Smooth muscle cell (in vitro differentiated cells): ENCODE measurements around the gene ASXL1. TPM values are rescaled to one million over a fixed set of nuclear protein-coding genes. Genes with fewer than 3 reads are reported as not detected.

Experiments
- DNase-seq: peaks from one replicate; lab custom pipeline; 2025; ENCODE audit not compliant: unreplicated experiment; lab: John Stamatoyannopoulos, UW
- H2AFZ ChIP-seq: fragments of 200-600 bp; sonication (generic); 2 replicates; pipeline ENCODE4 v1.6.0; 2016; ENCODE audit warnings: antibody characterized with exemption, low read depth, mild to moderate bottlenecking
- H3F3A ChIP-seq: fragments of 200-600 bp; sonication (generic); 2 replicates; pipeline ENCODE4 v1.6.0; 2017; ENCODE audit warnings: antibody characterized with exemption, low read depth
- H3K27ac ChIP-seq: fragments of 200-600 bp; sonication (generic); 2 replicates; pipeline ENCODE4 v1.5.1; 2016; ENCODE audit warnings: low read depth, mild to moderate bottlenecking
- H3K27me3 ChIP-seq: fragments of 200-600 bp; sonication (generic); 2 replicates; pipeline ENCODE4 v1.6.1; 2016; ENCODE audit warnings: low read depth, mild to moderate bottlenecking
- H3K36me3 ChIP-seq: fragments of 200-600 bp; sonication (generic); 2 replicates; pipeline ENCODE4 v1.5.1; 2016; ENCODE audit warnings: low read depth
- H3K4me1 ChIP-seq: fragments of 200-600 bp; sonication (generic); 2 replicates; pipeline ENCODE4 v1.5.1; 2016; ENCODE audit warnings: low read depth
- H3K4me2 ChIP-seq: fragments of 200-600 bp; sonication (generic); 2 replicates; pipeline ENCODE4 v1.6.0; 2016; ENCODE audit warnings: mild to moderate bottlenecking
- H3K4me3 ChIP-seq: fragments of 200-600 bp; sonication (generic); 2 replicates; pipeline ENCODE4 v1.5.1; 2016; ENCODE audit warnings: mild to moderate bottlenecking
- H3K79me2 ChIP-seq: fragments of 200-600 bp; sonication (generic); 2 replicates; pipeline ENCODE4 v1.6.0; 2016; ENCODE audit warnings: low read depth, mild to moderate bottlenecking
- H3K9ac ChIP-seq: fragments of 200-600 bp; sonication (generic); 2 replicates; pipeline ENCODE4 v1.6.0; 2016; ENCODE audit warnings: low read depth
- H3K9me3 ChIP-seq: fragments of 200-600 bp; sonication (generic); replicated peaks from 2 replicates; pipeline ENCODE4 v1.5.1; 2016; ENCODE audit warnings: low read depth
- H4K20me1 ChIP-seq: fragments of 200-600 bp; sonication (generic); 2 replicates; pipeline ENCODE4 v1.6.0; 2016; ENCODE audit warnings: low read depth
- WGBS: methylation state at CpG from one replicate; pipeline ENCODE4 v1.1.7; 2016; ENCODE audit warnings: low lambda C conversion rate; 5-methylcytosine and 5-hydroxymethylcytosine counted together
- polyA plus RNA-seq: library from polyadenylated mRNA; unstranded; fragments of >200 nt; fragmentation: Nextera tagmentation; extraction: Ambion mirVana; gene quantifications from 2 replicates; pipeline ENCODE4 v1.2.1, GENCODE V29; 2016
- total RNA-seq: library from RNA; depleted of rRNA; stranded (reverse); fragments of >200 nt; gene quantifications from 2 replicates; pipeline ENCODE4 v1.2.3, GENCODE V29; 2014
- TF ChIP-seq, protein P1 (sequence below): fragments of 200-600 bp; sonication (generic); IDR thresholded peaks from 2 replicates; pipeline ENCODE4 v1.5.1; 2017; ENCODE audit warnings: borderline replicate concordance, mild to moderate bottlenecking, antibody characterized with exemption; ENCODE audit not compliant: insufficient read depth, poor library complexity, severe bottlenecking

The ASXL1 gene
- total and polyA plus RNA-seq, 2 experiments from 2014 or later = 46.5 to 62.1 TPM

GRCh38 chr20:32329817-32330554, 28.1 kb upstream of the ASXL1 start:
- 92% methylated on average over 7 of the region's 7 CpGs for WGBS
- DNase-seq = no peak
- Histone ChIP-seq H3K27ac (no peak overlapping the region), H2AFZ (no peak overlapping the region), H3K4me1 (no peaks in the 10 kb centered on the region), H3F3A (peaks cover 23% of the 10 kb centered on the region), H3K36me3 (peaks cover 8% of the 10 kb centered on the region), H3K79me2 (no peaks in the 10 kb centered on the region), H3K9ac (no peak overlapping the region), H3K4me2 (no peak overlapping the region), H4K20me1 (peaks cover 5% of the 10 kb centered on the region), H3K27me3 (no peaks in the 10 kb centered on the region), H3K9me3 (no peaks in the 10 kb centered on the region), H3K4me3 (no peak overlapping the region)
- TF ChIP-seq, protein P1, sequence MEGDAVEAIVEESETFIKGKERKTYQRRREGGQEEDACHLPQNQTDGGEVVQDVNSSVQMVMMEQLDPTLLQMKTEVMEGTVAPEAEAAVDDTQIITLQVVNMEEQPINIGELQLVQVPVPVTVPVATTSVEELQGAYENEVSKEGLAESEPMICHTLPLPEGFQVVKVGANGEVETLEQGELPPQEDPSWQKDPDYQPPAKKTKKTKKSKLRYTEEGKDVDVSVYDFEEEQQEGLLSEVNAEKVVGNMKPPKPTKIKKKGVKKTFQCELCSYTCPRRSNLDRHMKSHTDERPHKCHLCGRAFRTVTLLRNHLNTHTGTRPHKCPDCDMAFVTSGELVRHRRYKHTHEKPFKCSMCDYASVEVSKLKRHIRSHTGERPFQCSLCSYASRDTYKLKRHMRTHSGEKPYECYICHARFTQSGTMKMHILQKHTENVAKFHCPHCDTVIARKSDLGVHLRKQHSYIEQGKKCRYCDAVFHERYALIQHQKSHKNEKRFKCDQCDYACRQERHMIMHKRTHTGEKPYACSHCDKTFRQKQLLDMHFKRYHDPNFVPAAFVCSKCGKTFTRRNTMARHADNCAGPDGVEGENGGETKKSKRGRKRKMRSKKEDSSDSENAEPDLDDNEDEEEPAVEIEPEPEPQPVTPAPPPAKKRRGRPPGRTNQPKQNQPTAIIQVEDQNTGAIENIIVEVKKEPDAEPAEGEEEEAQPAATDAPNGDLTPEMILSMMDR = no peak

DNA sequence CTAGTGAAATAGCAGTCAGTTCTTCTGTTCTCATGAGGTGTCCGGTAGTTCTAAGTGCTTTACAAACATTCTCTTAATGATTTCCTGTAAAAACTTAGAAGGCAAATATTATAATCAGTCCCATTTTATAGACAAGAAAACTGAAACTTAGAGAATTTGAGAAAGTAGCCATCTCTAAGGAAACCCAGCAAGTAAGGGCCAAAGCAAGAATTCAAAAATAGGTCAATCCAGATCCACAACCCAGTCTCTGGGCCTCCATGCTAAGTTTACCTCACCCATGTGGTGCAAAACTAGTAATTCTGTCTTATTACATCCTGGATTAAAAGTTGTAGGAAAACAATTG, 27.6 kb upstream of the ASXL1 start:
- H2AFZ ChIP-seq = no peak overlapping the region
- DNase-seq = no peak
- H3K4me1 ChIP-seq = no peaks in the 10 kb centered on the region
- H3K9me3 ChIP-seq = no peaks in the 10 kb centered on the region
- no peak overlapping the region for H3K9ac ChIP-seq
- H4K20me1 ChIP-seq = peaks cover 5% of the 10 kb centered on the region
- peaks cover 18% of the 10 kb centered on the region for H3F3A ChIP-seq
- H3K27ac ChIP-seq = no peak overlapping the region
- 96% methylated on average over 1 of the region's 1 CpG for WGBS
- H3K79me2 ChIP-seq = no peaks in the 10 kb centered on the region
- no peak overlapping the region for H3K4me2 ChIP-seq
- no peak overlapping the region for H3K4me3 ChIP-seq
- H3K36me3 ChIP-seq = peaks cover 8% of the 10 kb centered on the region
- TF ChIP-seq, protein P1 = no peak
- no peaks in the 10 kb centered on the region for H3K27me3 ChIP-seq

GRCh38 chr20:32332614-32333013, 25.5 kb upstream of the ASXL1 start:
- Histone ChIP-seq H3K79me2 (no peaks in the 10 kb centered on the region), H3K36me3 (peaks cover 8% of the 10 kb centered on the region), H3K4me2 (peak overlapping the region; percentile 48), H3K9me3 (no peaks in the 10 kb centered on the region), H3K27ac (peak overlapping the region; percentile 44), H3K27me3 (no peaks in the 10 kb centered on the region), H2AFZ (no peak overlapping the region), H3K4me3 (no peak overlapping the region), H3F3A (peaks cover 4% of the 10 kb centered on the region), H3K4me1 (no peaks in the 10 kb centered on the region), H4K20me1 (peaks cover 5% of the 10 kb centered on the region), H3K9ac (no peak overlapping the region)
- DNase-seq = no peak
- TF ChIP-seq, protein P1 = no peak
- WGBS = 62% methylated on average over 3 of the region's 3 CpGs
